HUDEP-2 (cell line): Measurements from ENCODE around the gene OXSR1.
A peak's percentile ranks its signal among the peaks of the same experiment; 100 is the strongest.
"Not testable (repeated sequence)": the region's sequence is repeated elsewhere in the genome, so short reads cannot be mapped to it uniquely, and the experiment has no call there.

Source experiments
- DNase-seq, 76 experiments: peaks; one replicate each; lab custom pipeline; 2025; ENCODE audit not compliant: unreplicated experiment in 76 of 76; lab: John Stamatoyannopoulos, UW

OXSR1 gene

DNA sequence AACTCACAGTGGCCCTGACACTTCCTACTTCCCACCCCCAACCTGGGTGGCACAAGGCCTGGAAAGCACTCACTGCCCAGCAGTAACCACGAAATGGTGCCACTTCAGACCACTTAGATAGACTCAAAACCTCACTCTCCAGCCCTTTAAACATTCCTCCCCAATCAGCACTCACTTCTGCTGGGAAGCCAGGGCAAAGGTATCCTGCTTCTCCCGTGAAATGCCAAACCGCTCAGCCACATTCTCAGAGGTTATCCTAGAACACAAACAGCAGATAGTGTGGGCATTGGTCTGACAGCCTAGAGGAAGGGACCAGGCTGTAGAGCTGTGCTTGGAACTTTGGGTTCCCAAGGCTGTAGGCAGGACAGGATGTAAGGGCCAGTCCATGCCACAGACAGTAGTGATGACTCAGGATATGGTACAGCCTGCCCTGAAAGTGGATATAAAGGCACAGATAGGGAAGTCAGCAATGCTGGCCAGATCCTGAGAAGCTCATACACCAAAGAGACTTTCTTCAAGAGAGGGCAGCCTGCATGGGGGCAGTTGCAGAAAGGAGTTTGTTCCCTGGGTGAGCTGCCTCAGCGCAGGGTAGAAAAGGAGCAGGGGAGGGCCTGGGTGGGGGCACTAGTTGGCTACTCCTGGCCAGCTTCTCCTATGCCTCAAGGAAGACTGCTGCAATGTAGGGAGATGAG is 37.6 kb upstream of the OXSR1 start:
- no peak for DNase-seq

DNA sequence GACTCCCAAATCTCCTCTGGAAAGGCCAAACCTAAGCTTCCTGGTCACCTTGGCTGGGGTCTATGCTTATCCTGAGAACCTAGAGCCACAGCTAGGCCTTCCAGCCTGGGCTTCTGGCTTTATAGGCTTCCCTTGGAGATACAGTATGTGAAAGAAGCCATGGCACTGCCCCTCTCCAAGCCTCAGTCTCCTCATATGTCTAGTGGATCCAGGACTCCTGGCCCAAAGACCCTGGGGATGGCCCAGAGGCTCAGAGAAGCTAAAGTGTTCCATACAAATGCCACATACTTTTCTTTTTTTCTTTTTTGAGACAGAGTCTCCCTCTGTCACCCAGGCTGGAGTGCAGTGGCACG is 37.1 kb upstream of the OXSR1 start:
- no peak for DNase-seq

DNA sequence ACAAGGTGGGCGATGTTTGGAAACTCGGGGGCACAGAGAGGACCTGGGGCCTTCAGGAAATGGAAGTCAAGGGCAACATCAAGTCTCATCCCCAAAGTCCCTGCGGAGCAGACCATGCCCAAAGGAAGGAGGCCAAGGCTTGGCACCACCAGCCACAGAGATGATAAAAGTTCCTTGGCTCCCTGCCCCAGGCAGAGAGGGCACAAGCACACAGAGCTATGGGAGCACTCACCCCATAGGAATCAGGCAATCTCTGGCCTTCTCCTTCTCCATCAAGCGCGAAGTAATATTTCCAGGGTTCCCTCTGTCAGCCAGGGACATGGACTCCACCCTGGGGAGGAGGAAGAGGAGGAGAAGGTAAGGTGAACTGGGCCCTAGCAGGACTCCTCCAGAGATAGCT is 36.3 kb upstream of the OXSR1 start:
- DNase-seq, result no peak

DNA sequence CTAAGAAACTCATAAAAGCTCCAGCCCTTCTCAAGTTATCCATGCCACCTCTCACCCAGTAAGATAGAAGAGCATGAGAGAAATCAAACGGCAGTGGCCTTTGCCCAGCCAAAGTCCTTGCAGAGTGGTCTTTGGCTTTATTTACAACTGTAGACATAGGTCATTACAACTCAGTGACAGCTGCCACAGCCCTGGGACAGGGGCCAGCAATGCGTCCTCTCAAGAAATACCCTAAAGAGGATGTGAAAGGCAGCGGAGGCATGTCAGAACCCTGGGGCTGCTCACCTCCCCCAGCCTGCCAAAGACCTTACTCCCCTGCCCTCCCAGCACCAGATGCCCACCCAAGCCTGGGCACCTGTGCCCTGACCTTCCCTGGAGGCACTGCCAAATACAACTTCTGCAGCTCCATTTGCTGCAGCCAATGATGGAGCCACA is 34.7 kb upstream of the OXSR1 start:
- DNase-seq, result no peak

DNA sequence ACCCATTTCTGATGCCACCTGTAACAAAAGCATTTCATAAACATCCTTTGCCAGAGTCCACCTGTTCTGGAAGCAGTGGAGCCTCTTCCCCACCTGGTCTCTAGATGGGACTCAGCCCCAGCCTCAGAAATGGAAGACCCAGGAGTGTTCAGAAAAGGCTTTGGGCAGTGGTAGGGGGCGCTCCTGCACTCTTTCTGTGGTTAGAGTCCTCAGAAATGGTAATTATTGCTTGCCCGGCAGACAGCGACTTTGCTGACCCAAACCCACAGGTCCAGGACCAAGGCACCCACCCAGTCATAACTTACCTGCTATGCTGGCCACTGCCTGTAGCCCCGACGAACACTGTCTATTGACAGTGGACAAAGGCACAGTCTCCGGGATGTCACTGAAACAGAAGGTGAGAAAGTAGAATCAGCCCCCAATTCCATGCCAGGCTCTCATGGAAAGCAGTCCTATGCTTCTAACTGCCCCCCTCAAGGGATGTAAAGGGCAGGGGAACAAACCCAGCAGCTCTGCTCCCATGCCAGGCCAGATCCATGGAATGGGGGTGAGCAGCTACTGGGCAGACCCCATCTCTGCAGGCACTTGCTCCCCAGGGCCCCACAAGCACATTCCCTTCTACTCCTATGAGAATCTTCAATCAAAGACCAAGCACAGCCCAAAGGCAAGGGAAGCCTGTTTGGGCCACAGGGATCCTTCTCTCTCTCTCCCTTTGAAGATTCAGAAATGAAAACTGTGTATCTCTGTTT is 33.5 kb upstream of the OXSR1 start:
- DNase-seq, result peak in 43 of 76 experiments; percentile 3 to 55 (median 23)

DNA sequence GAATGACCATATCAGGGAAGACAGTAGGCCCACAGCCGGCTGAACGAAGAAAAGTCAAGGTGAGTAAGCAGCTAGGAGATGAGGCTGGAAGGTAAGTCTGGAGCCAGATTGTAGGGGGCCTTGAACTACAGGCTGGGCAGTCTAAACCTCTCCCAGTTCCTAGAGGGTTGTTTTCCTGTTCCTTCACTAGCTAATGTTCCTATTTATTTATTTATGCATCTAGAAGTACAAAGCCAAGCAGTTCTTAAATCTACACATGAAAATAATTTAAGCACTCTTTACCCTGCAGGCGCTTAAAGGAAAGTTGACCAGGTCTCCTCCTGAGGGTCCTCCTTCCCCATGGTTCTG is 32.2 kb upstream of the OXSR1 start:
- no peak for DNase-seq

DNA sequence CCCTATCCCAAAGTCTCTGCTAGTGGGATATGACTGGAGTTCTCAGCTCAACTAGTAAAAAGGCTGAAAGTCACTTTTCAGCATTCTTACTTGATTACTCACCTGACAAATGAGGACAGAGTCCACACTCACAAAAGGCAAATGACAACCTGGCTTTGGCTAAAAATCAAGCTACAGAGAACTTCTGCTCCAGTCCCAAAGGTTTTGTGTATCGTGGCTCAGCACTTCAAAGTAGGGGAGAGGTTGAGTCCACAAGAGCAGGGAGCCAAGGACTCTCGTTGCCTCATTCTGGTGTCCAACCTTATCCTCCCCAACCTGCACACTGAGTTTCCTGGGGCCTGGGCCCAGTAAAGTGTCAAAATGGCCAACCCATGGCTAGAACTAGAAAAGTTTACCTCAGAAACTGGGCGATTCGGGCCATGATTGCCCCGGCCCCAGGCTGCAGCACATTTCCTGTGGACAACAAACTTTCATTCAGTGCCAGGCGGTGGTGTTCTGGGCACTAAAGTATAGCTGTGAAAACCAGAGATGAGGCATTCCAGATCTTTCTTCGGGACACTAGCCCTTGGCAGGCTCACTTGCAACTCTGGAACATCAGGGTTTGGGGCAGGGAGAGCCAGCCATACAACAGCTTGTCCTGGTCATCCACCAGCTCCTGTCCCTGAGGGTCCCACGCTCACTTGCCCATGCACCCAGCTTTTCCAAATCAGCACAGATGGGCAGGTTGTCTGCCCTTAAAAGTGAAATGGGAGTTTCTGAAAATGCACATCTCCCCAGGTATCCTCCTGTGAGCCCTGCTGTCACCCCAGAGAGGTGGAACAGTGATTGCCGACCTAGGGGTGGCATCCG is 31.6 kb upstream of the OXSR1 start:
- DNase-seq, result no peak

DNA sequence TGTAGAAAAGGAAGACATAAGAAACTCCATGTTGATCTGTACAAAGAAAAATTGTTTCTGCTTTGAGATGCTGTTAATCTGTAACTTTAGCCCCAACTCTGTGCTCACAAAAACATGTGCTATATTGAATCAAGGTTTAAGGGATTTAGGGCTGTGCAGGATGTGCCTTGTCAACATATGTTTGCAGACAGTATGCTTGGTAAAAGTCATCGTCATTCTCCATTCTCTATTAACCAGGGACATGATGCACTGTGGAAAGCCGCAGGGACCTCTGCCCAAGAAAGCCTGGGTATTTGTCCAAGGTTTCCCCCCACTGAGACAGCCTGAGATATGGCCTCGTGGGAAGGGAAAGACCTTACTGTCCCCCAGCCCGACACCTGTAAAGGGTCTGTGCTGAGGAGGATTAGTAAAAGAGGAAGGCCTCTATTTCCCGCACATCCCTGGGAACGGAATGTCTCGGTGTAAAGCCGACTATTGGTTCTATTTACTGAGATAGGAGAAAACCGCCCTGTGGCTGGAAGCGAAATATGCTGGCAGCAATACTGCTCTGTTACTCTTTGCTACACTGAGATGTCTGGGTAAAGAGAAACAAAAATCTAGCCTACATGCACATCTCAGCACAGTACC is 30.7 kb upstream of the OXSR1 start:
- not testable (repeated sequence) for DNase-seq

DNA sequence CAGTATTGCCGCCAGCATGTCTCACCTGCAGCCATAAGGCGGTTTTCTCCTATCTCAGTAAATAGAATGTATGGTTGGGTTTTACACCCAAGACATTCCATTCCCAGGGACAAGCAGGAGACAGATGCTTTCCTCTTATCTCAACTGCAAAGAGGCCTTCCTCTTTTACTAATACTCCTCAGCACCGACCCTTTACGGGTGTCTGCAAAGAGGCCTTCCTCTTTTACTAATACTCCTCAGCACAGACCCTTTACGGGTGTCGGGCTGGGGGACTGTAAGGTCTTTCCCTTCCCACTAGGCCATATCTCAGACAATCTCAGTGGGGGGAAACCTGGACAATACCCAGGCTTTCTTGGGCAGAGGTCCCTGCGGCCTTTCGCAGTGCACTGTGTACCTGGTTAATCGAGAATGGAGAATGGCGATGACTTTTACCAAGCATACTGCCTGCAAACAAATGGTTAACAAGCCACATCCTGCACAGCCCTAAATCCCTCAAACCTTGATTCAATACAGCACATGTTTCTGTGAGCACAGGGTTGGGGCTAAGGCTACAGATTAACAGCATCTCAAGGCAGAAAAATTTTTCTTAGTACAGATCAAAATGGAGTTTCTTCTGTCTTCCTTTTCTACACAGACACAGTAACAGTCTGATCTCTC is 29.6 kb upstream of the OXSR1 start:
- peak in 1 of 76 experiments; percentile 5 for DNase-seq

DNA sequence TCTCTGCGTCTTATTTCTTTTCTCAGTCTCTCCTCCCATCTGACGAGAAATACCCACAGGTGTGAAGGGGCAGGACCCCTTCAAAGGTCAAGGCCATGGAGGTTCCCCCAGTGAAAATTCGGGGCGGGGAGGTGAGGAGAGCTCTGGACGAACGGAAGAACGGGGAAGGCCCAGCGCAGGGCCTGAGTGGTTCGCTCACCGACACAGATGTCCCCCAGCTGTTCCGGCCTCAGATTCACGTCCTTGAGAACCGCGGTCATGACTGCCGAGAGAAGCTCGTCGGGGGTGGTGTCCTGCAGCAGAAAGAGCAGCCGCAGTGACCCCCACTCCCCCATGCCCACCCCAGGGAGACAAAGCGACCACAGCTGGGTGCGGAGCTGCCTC is 29.0 kb upstream of the OXSR1 start:
- peak in 1 of 76 experiments; percentile 10 for DNase-seq

DNA sequence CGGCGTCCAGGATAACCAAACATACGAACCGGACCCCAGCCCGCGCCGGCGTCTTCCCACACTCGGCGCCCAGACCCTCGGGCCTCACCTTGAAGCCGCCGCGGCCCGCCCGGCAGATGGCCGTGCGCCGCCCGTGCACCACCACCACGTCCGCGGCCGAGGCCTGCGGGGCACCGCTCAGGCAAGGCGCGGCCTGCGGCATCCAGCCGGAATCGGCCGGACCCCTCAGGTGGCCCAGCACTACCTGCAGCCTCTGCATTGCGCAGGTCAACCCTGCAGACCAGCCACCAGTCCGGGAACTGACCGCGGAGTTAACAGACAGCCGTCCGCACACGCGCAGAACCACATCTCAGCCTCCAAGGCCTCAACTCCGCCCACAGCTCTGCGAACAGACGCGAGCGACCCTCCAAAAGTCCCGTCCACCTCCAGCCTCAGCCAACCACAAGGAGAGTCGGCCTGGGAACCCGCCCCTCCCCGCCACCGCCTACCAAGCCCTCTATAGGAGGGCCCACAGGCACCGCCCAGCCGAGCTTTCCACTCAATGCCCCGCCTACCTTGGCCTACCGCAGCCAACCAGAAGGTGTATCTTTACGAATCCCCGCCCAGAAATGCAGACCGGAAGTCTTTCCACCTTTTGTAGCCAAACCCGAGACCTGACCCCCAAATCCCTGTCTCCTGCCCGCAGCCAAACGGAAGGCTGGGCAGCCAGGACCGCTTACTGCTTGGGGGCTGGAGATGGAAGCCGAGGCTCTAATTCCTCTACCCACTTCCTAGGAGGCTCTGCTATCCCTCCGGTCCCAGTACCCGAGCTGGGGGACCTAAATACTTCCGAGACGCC is 28.3 kb upstream of the OXSR1 start, which contains the start of gene ACAA1:
TSS of gene ACAA1 (minus strand) at position 351 of the 838 bp plus-strand sequence. CDS start at position 259, 92 bp downstream.
- DNase-seq, result peak; percentile 49 to 99 (median 98)

DNA sequence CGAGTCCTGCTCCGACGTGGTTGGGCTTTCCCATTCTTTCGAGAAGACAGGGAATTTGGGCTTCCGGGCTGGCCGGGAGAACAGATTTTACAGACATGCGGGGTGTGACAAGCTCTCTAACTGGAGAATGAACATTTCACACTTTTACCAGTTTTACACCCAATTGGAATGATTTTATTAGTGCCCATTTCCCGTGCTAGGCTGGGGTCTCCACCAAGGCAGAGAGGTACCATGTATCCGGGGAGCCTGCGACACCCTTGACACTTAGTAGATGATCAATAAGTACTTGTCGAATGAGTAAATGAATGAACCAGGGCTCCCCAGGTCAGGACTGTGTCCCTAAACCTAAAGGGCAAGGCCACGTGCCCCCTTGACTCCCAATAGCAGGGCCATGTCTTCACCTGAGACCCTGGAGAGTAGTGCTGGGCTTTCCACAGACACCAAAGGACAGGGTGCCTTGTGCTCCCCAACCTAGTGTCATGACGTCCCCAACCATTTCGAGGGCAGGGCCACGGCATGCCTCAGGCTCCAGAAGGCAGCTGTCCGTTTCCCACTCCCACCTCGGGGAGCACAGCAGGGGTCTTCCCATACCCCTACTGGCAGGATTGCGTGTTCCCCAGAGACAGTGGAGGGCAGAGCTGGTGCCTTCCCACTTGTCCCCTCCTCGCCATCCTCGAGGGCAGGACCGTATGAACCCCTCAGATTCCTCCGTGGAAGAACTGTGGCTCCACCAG is 27.6 kb upstream of the OXSR1 start:
- peak in 4 of 76 experiments; percentile 14 to 40 (median 30) for DNase-seq

DNA sequence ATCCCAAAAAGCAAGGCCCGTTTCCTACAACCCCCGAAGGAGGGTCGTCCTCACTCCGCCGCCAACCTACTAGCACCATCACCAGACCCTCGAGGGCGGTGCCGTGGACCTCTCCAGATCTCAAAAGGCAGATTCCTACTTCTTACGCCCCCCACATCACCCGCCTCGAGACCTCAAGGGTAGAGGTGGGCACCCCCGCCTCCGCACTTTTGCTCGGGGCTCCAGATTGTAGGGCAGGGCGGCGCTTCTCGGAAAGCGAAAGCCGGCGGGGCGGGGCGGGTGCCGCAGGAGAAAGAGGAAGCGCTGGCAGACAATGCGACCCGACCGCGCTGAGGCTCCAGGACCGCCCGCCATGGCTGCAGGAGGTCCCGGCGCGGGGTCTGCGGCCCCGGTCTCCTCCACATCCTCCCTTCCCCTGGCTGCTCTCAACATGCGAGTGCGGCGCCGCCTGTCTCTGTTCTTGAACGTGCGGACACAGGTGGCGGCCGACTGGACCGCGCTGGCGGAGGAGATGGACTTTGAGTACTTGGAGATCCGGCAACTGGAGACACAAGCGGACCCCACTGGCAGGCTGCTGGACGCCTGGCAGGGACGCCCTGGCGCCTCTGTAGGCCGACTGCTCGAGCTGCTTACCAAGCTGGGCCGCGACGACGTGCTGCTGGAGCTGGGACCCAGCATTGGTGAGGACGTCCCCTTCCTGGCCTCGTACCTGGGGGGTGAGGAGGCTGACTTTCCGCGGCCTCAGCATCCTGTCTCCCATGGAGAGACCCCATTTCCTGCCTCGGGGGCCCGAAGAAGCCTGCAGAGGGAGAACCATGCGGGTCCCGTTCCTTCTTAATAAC is 26.8 kb upstream of the OXSR1 start, which contains the start of gene MYD88:
TSS of gene MYD88 (plus strand) at position 313 of the 842 bp plus-strand sequence. CDS start at position 353, 40 bp downstream.
- DNase-seq, result peak in 69 of 76 experiments; percentile 6 to 84 (median 60)

DNA sequence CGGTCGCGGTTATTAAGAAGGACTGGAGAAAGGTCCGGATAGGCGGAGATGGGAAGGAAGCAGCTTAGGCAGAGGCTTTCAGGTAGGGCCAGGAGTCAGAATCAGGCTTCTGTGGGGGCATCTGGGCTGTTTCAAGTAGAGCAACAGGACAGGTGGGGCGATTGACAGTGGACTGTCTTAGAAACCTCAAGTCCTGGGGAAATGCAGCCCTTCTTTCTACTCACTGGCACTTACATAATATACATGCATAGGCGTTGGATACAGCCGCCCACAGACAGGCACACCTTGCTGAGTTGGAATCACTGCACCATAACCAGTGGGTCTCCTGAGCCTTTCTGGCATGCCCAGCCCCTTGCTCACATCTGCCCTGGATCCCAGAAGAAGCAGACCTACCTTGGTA is 26.1 kb upstream of the OXSR1 start:
- peak in 2 of 76 experiments; percentile 9 to 50 for DNase-seq

DNA sequence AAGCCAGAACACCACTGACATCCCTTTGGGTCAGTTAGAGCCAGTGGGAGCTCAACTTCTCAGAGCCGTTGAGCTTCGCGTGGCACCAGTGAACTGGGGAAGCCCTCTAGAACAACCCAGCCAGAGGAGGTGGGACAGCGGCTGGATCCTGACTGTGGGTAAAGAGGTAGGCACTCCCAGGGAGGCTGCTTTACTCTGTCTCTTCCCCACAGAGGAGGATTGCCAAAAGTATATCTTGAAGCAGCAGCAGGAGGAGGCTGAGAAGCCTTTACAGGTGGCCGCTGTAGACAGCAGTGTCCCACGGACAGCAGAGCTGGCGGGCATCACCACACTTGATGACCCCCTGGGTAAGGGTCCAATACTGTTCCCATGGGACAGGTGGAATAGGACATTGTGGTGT is 25.7 kb upstream of the OXSR1 start:
- DNase-seq, result no peak

DNA sequence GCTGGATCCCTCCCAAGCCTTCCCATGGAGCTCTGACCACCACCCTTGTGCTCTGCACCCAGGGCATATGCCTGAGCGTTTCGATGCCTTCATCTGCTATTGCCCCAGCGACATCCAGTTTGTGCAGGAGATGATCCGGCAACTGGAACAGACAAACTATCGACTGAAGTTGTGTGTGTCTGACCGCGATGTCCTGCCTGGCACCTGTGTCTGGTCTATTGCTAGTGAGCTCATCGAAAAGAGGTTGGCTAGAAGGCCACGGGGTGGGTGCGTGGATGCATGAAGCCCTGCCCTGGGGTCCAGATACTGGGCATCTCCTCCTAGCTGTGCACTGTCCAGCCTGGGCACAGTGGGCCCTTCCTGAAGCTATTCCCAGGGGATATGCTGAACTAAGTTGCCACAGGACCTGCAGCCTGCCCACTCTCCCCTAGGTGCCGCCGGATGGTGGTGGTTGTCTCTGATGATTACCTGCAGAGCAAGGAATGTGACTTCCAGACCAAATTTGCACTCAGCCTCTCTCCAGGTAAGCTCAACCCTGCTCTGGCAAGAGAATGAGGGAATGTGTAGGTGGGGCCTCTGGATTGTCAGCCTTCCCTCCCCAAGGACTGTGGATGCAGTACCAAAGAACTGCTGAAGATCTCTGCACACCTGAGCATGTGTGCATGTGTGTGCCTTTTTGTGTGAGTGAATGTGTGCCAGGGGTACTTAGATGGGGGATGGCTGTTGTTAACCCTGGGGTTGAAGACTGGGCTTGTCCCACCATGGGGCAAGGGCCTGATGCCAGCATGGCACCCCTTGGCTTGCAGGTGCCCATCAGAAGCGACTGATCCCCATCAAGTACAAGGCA is 24.8 kb upstream of the OXSR1 start:
- DNase-seq, result no peak
